Measurements from ENCODE around the gene TTC31.

DNA sequence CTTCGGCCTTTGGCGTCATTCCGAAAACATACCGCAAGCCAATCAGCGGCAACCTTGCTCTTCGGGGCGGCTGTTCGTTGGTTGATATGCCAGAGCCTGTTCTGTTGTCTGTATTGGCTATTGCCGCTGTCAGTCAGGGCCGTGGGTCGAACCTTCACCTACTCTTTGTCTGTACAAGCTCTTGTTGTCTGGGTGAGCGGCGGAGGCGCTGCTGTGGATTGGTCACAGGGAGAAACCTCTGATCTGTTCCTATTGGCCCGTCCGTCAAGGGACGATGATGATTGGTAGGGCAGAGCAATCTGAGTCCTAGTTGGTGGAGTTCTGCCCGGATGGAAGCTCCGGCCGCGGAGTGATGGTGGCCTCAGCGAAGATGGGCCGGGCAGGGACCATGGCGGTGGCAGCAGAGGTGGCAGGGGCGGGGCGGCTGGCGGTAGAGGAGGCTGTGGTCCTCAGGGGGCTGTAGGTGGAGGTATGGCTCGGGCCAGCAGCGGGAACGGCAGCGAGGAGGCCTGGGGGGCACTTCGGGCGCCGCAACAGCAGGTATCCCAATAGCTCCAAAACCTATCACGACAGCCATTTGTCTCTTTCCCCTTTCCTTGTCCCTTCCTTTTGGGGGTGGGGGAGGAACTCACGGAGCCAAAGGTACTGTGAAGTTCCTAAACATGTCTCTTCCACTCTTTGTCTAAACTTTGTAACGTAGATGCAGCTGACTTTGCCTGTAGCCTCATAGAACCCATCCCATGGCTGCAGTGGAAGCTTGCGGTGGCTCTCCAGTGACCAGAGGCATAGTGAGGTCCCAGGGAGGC lies 24.5 kb upstream of the TTC31 start, which contains the start of gene WBP1:
- TF ChIP-seq CTCF (IDR thresholded peaks at IDR 0.05; ENCODE audit: low read depth, low read length, poor library complexity, severe bottlenecking) = no peak
- TF ChIP-seq EZH2phosphoT487 (IDR thresholded peaks at IDR 0.05; ENCODE audit: borderline replicate concordance, low read length) = no peak
